Measurements from ENCODE around the gene TIMM21.

GRCh38 chr18:74171910-74172606 lies 23.7 kb downstream of the TIMM21 start:
- TF ChIP-seq HDGF (IDR thresholded peaks at IDR 0.05; ENCODE audit: borderline replicate concordance) (no peak), FOXM1 (IDR thresholded peaks at IDR 0.05; ENCODE audit: borderline replicate concordance) (no peak)
